ENCODE results near the gene CERS6. TPM values are rescaled to one million over a fixed set of nuclear protein-coding genes. Genes with fewer than 3 reads are reported as not detected.
A peak's percentile ranks its signal among the peaks of the same experiment; 100 is the strongest.

Gene CERS6
- total RNA-seq, 1 donor from 2014 or later: 66.5 TPM

DNA sequence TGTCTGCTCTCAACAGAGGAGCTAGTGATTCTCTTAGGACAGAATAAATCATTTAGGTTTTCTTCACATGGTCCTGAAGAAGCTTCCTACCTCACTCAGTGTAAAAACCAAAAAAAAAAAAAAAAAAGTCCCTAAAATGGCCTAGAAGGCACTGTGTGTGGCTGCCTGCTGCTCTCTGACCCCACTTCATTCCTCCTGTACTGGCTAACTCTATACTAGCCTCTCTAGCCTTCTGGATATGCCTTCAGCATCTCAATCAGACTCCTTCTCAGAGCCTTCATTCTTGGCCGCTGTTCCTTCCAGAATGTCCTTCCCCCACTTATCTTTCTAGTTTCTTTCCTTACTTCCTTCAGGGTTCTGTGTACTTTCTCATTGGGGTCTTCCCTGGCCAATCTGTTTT is 82.1 kb downstream of the CERS6 start:
- TF ChIP-seq, protein P1, sequence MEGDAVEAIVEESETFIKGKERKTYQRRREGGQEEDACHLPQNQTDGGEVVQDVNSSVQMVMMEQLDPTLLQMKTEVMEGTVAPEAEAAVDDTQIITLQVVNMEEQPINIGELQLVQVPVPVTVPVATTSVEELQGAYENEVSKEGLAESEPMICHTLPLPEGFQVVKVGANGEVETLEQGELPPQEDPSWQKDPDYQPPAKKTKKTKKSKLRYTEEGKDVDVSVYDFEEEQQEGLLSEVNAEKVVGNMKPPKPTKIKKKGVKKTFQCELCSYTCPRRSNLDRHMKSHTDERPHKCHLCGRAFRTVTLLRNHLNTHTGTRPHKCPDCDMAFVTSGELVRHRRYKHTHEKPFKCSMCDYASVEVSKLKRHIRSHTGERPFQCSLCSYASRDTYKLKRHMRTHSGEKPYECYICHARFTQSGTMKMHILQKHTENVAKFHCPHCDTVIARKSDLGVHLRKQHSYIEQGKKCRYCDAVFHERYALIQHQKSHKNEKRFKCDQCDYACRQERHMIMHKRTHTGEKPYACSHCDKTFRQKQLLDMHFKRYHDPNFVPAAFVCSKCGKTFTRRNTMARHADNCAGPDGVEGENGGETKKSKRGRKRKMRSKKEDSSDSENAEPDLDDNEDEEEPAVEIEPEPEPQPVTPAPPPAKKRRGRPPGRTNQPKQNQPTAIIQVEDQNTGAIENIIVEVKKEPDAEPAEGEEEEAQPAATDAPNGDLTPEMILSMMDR (IDR thresholded peaks at IDR 0.05; ENCODE audit: unreplicated experiment): no peak
- H3K36me3 Mint-ChIP-seq: peaks cover 50% of the 10 kb centered on the region
- DNase-seq (ENCODE audit: low spot score in 2 of 2, unreplicated experiment in 2 of 2): no peak
- no peak overlapping the region for H3K4me3 Mint-ChIP-seq
- H3K27ac Mint-ChIP-seq: no peak overlapping the region
- no peaks in the 10 kb centered on the region for H3K27me3 Mint-ChIP-seq (ENCODE audit: low read depth)
- H3K9me3 Mint-ChIP-seq: peaks cover 41% of the 10 kb centered on the region
- peaks cover 10% of the 10 kb centered on the region for H3K4me1 Mint-ChIP-seq

DNA sequence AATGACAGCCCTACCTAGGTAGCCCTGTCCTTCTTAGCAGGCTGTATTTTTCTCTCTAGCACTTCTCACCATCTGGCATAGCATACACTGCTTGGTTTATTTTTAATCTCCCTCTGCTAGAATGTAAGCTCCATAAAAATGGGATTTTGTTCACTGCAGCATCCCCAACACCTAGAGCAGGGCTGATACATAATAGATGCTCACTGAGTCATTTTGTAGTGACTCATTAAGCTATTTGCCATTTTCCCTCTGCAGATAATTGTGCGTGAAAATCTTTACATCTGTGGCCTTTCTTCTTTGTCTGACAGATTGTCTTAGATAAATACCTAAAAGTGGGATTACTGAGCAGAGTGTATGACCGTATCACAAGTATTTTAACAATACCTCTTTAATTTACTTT is 82.5 kb downstream of the CERS6 start:
- no peak for DNase-seq (ENCODE audit: low spot score in 2 of 2, unreplicated experiment in 2 of 2)
- Mint-ChIP-seq H3K9me3 (peaks cover 37% of the 10 kb centered on the region), H3K27ac (no peak overlapping the region), H3K36me3 (peaks cover 47% of the 10 kb centered on the region), H3K27me3 (ENCODE audit: low read depth) (no peaks in the 10 kb centered on the region), H3K4me3 (no peak overlapping the region), H3K4me1 (peaks cover 12% of the 10 kb centered on the region)
- TF ChIP-seq, protein P1 (IDR thresholded peaks at IDR 0.05; ENCODE audit: unreplicated experiment): no peak

DNA sequence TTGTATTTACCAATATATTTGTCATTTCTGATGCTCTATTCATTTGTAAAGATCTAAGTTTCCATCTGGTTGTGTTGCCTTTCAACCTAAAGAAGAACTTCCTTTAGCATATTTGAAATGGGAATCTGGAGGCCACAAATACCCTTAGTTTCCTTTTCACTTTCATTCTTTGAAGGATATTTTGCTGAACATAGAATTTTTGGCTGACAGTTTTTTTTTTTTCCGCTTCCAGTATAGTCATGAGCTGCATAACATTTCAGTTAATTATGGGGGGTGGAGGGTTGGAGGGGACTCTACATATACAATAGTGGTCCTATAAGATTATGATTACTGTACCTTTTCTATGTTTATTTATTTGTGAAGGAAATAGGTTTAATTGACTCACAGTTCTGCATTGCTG is 83.9 kb downstream of the CERS6 start:
- Mint-ChIP-seq H3K36me3 (peaks cover 36% of the 10 kb centered on the region), H3K4me3 (no peak overlapping the region), H3K27me3 (ENCODE audit: low read depth) (no peaks in the 10 kb centered on the region), H3K27ac (no peak overlapping the region), H3K4me1 (peaks cover 13% of the 10 kb centered on the region), H3K9me3 (peaks cover 28% of the 10 kb centered on the region)
- TF ChIP-seq, protein P1 (IDR thresholded peaks at IDR 0.05; ENCODE audit: unreplicated experiment): no peak
- DNase-seq (ENCODE audit: low spot score in 2 of 2, unreplicated experiment in 2 of 2): no peak

DNA sequence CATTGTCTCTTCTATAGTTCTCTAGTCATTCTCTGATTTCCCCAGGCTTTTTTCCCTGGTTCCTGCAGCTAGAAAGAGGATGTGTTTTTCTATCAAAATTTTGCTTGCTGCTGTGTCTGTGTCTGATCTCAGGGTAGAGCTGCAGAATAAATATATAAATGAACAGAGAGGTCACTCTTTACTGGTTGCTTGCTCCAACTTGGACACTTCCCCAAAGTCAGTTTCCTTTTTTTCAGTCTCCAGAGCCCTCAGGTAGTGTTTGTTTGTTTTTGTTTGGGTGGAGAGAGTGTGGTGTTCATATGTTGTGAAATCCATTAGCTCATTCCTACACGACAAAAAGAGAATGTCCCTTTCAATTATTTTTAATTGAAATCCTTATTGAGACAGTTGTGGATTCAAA is 85.8 kb downstream of the CERS6 start:
- peaks cover 32% of the 10 kb centered on the region for H3K36me3 Mint-ChIP-seq
- H3K27me3 Mint-ChIP-seq (ENCODE audit: low read depth): no peaks in the 10 kb centered on the region
- no peak overlapping the region for H3K4me3 Mint-ChIP-seq
- peaks cover 22% of the 10 kb centered on the region for H3K4me1 Mint-ChIP-seq
- TF ChIP-seq, protein P1 (IDR thresholded peaks at IDR 0.05; ENCODE audit: unreplicated experiment): no peak
- H3K27ac Mint-ChIP-seq: peak overlapping the region; percentile 35
- H3K9me3 Mint-ChIP-seq: peaks cover 28% of the 10 kb centered on the region
- DNase-seq (ENCODE audit: low spot score in 2 of 2, unreplicated experiment in 2 of 2): no peak

DNA sequence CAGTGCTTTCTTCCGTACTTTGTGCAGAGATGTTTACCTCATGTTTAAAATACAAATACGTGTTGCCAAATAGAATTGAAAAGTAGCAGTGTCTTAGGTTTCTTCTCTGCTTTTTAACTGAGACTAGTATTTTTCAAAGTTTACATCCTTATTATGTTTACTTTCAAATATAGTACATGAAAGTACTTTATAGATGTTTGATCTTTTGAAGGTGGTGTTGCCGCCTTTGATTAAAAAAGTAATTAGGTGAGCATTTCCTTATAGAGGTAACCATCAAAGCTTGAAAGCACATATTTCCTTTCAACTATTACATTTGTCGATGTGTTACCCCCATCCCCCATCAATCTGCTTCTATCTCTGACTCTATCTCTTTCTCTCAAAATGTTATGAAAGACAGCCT is 87.0 kb downstream of the CERS6 start:
- Mint-ChIP-seq H3K27me3 (ENCODE audit: low read depth) (no peaks in the 10 kb centered on the region), H3K9me3 (peaks cover 25% of the 10 kb centered on the region)

More for the DNA sequence above, 87.0 kb downstream of the CERS6 start:
- no peak for DNase-seq (ENCODE audit: low spot score in 2 of 2, unreplicated experiment in 2 of 2)
- H3K4me3 Mint-ChIP-seq: no peak overlapping the region
- peaks cover 38% of the 10 kb centered on the region for H3K36me3 Mint-ChIP-seq
- H3K27ac Mint-ChIP-seq: no peak overlapping the region
- TF ChIP-seq, protein P1 (IDR thresholded peaks at IDR 0.05; ENCODE audit: unreplicated experiment): no peak
- peaks cover 25% of the 10 kb centered on the region for H3K4me1 Mint-ChIP-seq
